Glutamatergic neuron (in vitro differentiated cells): ENCODE measurements around the gene ANKRD55. TPM values are rescaled to one million over a fixed set of nuclear protein-coding genes. Genes with fewer than 3 reads are reported as not detected.

Experiments used
- DNase-seq: peaks from one replicate; pipeline ENCODE4 v3.0.0; 2022
- H3K27ac Mint-ChIP-seq: one replicate; pipeline ENCODE4 v1.8.0; 2020; ENCODE audit warnings: mild to moderate bottlenecking, mixed read lengths, inconsistent platforms; ENCODE audit not compliant: unreplicated experiment
- H3K27me3 Mint-ChIP-seq: one replicate; pipeline ENCODE4 v1.8.0; 2020; ENCODE audit warnings: mild to moderate bottlenecking, moderate library complexity, mixed read lengths, inconsistent platforms; ENCODE audit not compliant: unreplicated experiment
- H3K36me3 Mint-ChIP-seq: one replicate; pipeline ENCODE4 v1.8.0; 2020; ENCODE audit warnings: mild to moderate bottlenecking, mixed read lengths, inconsistent platforms; ENCODE audit not compliant: unreplicated experiment
- H3K4me1 Mint-ChIP-seq: one replicate; pipeline ENCODE4 v1.8.0; 2020; ENCODE audit warnings: mild to moderate bottlenecking, low read depth, mixed read lengths, inconsistent platforms; ENCODE audit not compliant: unreplicated experiment
- H3K4me3 Mint-ChIP-seq: one replicate; pipeline ENCODE4 v1.8.0; 2020; ENCODE audit warnings: mild to moderate bottlenecking, mixed read lengths, inconsistent platforms; ENCODE audit not compliant: unreplicated experiment
- H3K9me3 Mint-ChIP-seq: one replicate; pipeline ENCODE4 v1.8.0; 2020; ENCODE audit warnings: mild to moderate bottlenecking, moderate library complexity, mixed read lengths, inconsistent platforms; ENCODE audit not compliant: unreplicated experiment
- CTCF ChIP-seq: fragments of 200-600 bp; sonication (generic); IDR thresholded peaks from one replicate; pipeline ENCODE4 v1.5.0; 2021; ENCODE audit not compliant: partially characterized antibody, unreplicated experiment
- total RNA-seq: library from RNA; stranded (reverse); fragmentation: NEBNext Ultra II Directional; extraction: Animal tissue kit (Norgen Biotek cat#: 25700); gene quantifications from one replicate; pipeline ENCODE4 v1.2.1, GENCODE V29; 2021; ENCODE audit not compliant: unreplicated experiment

The ANKRD55 gene
- total RNA-seq, 1 donor from 2014 or later, result not detected

- no peaks in the 10 kb centered on the region for H3K9me3 Mint-ChIP-seq
- H3K27me3 Mint-ChIP-seq, result no peaks in the 10 kb centered on the region
- H3K36me3 Mint-ChIP-seq, result no peaks in the 10 kb centered on the region
- no peak for TF ChIP-seq CTCF
- no peaks in the 10 kb centered on the region for H3K4me1 Mint-ChIP-seq
- no peak for DNase-seq
- H3K27ac Mint-ChIP-seq, result no peak overlapping the region
- H3K4me3 Mint-ChIP-seq, result no peak overlapping the region
Observed at GRCh38 chr5:56144211-56144610, 88.9 kb downstream of the ANKRD55 start.

GRCh38 chr5:56143373-56143714, 89.8 kb downstream of the ANKRD55 start:
- Mint-ChIP-seq H3K4me1 (no peaks in the 10 kb centered on the region), H3K27me3 (no peaks in the 10 kb centered on the region), H3K9me3 (no peaks in the 10 kb centered on the region), H3K4me3 (no peak overlapping the region), H3K27ac (no peak overlapping the region), H3K36me3 (no peaks in the 10 kb centered on the region)
- no peak for DNase-seq
- TF ChIP-seq CTCF, result no peak

GRCh38 chr5:56142614-56143372, 90.3 kb downstream of the ANKRD55 start:
- Mint-ChIP-seq H3K4me1 (no peaks in the 10 kb centered on the region), H3K9me3 (no peaks in the 10 kb centered on the region), H3K4me3 (no peak overlapping the region), H3K27ac (no peak overlapping the region), H3K36me3 (no peaks in the 10 kb centered on the region), H3K27me3 (peaks cover under 1% of the 10 kb centered on the region)
- no peak for DNase-seq
- TF ChIP-seq CTCF, result no peak

GRCh38 chr5:56142233-56142613, 90.9 kb downstream of the ANKRD55 start:
- no peaks in the 10 kb centered on the region for H3K9me3 Mint-ChIP-seq
- no peak for DNase-seq
- no peak for TF ChIP-seq CTCF
- H3K27ac Mint-ChIP-seq, result no peak overlapping the region
- no peaks in the 10 kb centered on the region for H3K4me1 Mint-ChIP-seq
- H3K36me3 Mint-ChIP-seq, result no peaks in the 10 kb centered on the region
- peaks cover 2% of the 10 kb centered on the region for H3K27me3 Mint-ChIP-seq
- no peak overlapping the region for H3K4me3 Mint-ChIP-seq

- no peak overlapping the region for H3K4me3 Mint-ChIP-seq
- H3K27ac Mint-ChIP-seq, result no peak overlapping the region
- DNase-seq, result no peak
- H3K27me3 Mint-ChIP-seq, result peaks cover 2% of the 10 kb centered on the region
- no peak for TF ChIP-seq CTCF
- no peaks in the 10 kb centered on the region for H3K4me1 Mint-ChIP-seq
- no peaks in the 10 kb centered on the region for H3K36me3 Mint-ChIP-seq
- H3K9me3 Mint-ChIP-seq, result no peaks in the 10 kb centered on the region
Observed at GRCh38 chr5:56140073-56140472, 93.1 kb downstream of the ANKRD55 start.
